PC-9 (cell line): Measurements from ENCODE around the gene MBNL2.

ENCODE experiments used
- EZH2 ChIP-seq: fragments of 200-600 bp; sonication (generic); IDR thresholded peaks from 2 replicates; pipeline ENCODE4 v1.8.0; 2017; ENCODE audit warnings: antibody characterized with exemption, low read depth
- TF ChIP-seq, protein P1 (sequence below): fragments of 200-600 bp; sonication (generic); conservative IDR thresholded peaks from 2 replicates; pipeline ENCODE4 v1.6.1; 2017; ENCODE audit warnings: mixed run types, antibody characterized with exemption, mild to moderate bottlenecking, moderate library complexity

DNA sequence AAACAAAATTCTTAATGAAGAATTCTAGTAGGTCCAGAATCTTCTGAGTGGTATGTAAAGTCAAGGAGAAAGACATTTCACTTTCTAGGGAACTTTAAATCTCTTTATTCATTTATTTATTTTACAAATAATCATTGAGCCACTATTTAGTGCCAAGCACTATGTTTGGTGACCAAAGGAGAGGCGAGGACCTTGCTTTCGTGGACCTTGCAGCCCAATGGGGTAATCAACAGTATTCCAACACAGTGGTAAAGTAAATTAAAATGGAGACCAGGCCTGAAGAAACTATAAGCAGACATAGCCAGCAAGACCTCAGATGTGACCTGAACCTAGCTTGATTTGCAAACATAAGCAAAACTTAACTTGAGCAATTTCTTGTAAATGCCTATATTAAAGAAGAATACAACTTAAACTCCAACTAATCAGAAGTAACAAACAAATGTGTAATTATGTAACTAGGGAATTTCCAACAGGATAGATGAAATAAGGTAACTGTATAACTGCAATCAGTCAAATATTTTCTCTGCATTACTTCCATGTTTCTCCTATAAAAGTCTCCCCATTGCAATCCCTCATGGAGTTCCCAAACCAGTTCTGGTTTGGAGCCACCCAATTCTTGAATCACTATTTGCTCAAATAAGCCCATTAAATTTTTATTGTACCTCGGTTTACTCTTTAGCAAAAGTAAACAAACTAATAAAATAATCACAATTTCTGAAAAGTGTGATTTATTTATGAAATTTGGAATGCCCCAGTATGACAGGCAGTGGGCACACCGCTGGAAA lies 67.6 kb downstream of the MBNL2 start:
- TF ChIP-seq, protein P1, sequence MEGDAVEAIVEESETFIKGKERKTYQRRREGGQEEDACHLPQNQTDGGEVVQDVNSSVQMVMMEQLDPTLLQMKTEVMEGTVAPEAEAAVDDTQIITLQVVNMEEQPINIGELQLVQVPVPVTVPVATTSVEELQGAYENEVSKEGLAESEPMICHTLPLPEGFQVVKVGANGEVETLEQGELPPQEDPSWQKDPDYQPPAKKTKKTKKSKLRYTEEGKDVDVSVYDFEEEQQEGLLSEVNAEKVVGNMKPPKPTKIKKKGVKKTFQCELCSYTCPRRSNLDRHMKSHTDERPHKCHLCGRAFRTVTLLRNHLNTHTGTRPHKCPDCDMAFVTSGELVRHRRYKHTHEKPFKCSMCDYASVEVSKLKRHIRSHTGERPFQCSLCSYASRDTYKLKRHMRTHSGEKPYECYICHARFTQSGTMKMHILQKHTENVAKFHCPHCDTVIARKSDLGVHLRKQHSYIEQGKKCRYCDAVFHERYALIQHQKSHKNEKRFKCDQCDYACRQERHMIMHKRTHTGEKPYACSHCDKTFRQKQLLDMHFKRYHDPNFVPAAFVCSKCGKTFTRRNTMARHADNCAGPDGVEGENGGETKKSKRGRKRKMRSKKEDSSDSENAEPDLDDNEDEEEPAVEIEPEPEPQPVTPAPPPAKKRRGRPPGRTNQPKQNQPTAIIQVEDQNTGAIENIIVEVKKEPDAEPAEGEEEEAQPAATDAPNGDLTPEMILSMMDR, result no peak
- no peak for TF ChIP-seq EZH2
